ELR (cell line): ENCODE measurements around the gene GUF1.
A peak's percentile ranks its signal among the peaks of the same experiment; 100 is the strongest.
"Not testable (repeated sequence)": the region's sequence is repeated elsewhere in the genome, so short reads cannot be mapped to it uniquely, and the experiment has no call there.

Experiments
- DNase-seq: peaks from one replicate; pipeline ENCODE4 v3.0.0-alpha.2; 2015; ENCODE audit warnings: low read depth

Gene GUF1

DNA sequence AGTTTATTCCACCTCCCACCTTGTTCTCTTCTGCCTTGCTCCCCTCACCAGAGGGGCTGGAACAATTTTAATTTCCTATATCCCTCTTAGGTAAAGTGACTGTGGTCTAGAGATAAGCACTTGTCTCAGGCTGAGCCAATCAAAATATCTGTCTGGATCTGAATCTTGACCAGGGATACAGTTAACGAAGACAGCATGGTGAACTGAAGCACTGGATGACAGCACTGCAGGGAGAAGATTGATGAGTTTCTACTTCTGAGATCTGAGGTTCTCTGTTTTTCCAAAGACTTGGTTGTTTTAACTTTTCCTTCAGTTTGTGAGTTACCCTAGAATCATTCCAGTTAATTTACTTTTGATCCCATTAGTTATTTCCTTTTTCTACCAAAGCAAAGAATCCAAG is 34.9 kb downstream of the GUF1 start:
- DNase-seq = no peak

DNA sequence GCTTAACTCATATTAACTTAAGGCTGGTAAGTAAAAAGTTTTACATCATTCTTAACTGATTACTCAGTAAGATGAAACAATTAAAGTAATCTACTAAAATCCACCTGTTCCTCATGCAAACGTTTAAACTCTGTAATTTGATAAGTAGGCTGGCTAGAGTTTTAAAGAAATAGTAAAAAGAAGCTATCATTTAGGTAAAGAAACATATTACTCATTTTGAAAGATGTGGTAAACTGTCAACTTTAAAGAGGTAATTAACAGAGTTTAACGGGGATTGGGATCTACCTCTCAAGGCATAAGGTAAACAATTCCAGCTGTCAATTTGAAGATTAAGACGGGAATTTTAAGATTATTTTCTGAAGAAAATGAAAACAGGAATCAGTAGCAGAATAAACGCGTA is 38.4 kb downstream of the GUF1 start:
- DNase-seq = no peak

DNA sequence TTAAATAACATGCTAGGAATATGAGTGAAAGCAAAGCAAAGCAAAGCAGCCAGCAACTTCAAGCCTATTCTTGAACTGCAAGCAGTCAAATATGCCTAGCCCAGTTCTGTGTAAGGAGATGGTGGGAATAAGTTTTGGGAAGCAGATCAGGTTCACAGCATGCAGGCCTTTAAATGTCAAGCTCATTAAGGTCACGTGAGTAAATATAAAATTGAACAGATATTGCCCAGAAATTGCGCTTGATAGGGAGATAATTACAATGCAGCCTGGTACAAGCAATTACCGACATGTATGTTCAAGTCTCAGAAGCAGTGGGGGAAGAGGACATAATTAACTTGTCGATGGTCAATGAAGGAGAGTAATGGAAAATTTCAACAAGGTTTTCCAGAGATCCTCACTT is 42.2 kb downstream of the GUF1 start:
- DNase-seq = no peak

DNA sequence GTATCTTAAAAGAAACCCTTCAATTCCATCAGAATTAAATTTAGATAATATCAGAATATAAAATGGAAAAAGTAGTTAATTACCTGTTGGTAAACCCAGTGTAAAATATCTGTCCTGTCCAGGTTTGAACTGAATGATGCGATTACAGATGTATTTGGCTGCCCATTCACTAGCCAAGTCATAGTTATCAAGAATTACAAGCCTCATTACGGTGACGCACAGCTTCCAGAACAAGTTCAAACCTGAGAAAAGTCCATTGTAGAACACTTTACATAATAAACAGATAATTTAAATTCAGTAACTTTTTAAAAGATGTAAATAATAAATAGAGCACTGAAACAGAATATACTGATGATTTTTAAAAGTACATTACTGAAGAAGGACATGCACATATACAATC is 43.8 kb downstream of the GUF1 start:
- DNase-seq = no peak

DNA sequence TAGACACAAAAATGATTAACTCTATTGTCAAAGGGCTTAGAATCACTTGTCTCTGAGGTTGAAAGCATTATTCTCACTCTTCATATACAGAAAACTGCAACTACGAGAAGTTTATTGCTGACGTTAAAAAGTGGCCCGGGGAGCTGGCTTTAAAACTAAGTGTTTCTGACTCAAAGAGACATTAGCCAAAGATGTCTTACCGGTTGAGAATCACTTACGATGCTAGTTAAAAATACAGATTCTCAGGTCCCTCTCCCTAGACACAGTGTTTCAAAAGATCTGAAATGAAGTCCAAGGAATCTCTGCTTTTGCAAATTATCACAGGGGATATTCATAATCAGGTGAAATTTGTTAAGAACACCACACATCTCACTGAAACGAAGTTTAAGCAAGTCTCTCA is 46.9 kb downstream of the GUF1 start:
- DNase-seq = no peak

DNA sequence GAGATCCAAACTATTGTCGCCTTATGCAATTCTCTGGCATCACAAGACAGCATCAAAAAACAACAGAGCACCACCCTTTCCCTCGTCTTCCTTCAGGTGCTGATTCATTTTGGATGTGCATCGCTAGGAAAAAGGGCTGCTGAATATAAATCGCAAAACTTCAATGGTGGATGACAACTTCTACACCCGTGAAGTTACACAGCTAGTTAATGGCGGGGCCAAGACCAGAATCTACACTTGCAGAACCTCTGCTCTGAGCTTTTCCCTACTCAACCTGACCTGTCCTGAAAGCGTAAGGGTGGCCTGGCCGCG is 47.5 kb downstream of the GUF1 start:
- no peak for DNase-seq

DNA sequence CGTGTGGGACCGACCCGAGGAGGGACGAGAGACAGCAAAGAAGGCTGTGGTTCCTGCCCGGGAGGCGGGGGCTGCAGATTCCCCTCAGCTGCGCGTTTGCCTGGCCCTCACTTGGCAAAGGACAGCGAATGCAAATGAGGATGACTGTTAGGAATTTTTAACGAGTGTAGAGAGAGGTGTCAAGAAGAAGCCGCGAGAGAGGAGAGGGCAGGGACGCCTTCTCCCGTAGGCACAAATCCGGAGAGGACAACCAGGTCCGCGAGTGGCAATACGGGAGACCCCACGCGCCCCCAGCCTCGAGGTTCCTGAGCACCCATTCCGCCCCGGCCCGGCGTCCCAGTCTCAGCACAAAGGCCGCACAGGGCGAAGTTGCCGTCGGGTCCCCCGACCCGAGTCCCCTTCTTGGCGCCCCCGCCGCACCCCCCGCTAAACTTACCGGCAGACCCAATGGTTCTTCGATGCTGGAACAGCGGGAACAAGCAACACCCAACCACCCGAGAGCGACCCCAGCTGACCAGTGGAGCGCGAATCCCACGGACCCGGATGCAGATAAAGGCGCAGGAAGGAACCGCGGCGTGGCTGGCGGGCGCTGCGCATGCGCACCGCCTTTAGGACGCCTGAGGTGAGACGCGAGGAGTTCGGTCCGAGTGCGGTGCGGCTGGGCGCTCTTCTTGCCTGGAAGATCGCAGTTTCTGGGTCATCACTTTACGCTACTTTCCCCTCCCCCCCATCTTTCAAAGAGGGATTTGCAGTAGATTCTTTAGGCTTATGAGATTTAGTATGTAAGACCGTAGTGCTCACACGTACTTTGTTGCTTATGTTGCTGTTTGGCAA is 48.0 kb downstream of the GUF1 start, which contains the start of gene GNPDA2:
TSS of gene GNPDA2 (minus strand) at position 519 of the 834 bp plus-strand sequence. CDS start 4,349 bp downstream, outside the sequence.
- DNase-seq = peak; percentile 88

DNA sequence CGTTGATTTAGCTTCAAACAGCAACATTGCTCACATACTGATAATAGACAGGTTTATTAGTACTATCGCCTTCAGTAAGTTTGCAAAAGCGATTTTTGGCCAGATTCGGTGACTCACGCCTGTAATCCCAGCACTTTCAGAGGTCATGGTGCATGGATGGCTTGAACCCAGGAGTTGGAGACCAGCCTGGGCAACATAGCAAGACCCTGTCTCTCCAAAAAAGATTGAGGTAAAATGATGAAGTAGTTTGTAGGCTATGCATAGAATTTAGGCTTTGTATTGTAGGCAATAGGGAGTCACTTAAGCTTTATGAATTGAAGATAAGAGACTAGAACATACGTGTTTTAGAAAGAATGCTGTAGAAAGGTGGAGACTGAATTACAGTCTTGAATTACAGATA is 49.3 kb downstream of the GUF1 start:
- DNase-seq = no peak

DNA sequence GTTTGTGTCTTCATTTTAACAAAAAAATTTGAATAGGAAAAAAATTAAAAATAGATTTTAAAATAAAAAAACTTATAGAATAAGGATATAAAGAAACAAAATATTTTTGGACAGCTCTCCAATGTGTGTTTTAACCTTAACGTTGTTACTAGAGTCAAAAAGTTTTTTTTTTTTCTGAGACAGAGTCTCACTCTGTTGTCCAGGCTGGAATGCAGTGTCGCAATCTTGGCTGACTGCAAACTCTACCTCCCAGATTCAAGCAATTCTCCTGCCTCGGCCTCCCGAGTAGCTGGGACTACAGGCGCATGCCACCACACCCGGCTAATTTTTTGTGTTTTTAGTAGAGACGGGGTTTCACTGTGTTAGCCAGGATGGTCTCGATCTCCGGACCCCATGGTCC is 50.5 kb downstream of the GUF1 start:
- DNase-seq = not testable (repeated sequence)

DNA sequence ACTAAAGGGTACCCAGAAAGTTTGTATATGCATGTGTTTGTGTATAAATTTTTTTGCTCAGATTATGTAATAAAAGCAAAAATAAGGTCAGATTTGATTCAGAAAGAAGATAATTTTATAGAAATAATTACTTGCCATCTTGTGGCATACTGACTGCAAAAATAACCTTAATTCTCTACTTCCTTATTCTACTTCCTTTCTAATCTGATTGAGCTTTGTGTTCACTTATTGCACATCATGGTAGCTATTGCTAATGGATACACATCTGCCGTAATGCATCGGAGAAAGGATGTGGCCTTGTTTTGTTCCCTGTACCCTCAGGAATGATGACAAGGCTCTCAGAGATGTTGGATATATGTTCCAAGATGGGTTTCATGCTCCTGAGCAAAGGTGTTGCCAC is 58.7 kb downstream of the GUF1 start:
- DNase-seq = no peak

DNA sequence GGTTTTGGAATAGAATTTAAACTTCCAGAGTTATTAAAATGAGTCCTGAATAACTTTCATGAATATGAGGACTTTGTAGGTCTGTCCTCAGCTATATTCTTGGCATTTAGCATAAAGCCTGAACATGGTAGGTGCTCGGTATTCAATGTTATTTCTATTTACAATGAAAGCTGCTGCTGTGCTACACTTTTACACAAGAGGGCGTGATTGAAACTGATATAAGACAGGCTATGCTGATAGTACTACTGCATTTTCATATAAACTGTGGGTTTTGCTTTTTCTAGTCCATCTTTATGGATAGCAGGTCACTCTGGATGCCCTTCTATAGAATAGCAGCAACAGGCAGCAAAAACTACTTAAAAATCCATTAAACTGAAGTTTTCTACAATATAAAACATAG is 60.4 kb downstream of the GUF1 start:
- DNase-seq = peak; percentile 27

DNA sequence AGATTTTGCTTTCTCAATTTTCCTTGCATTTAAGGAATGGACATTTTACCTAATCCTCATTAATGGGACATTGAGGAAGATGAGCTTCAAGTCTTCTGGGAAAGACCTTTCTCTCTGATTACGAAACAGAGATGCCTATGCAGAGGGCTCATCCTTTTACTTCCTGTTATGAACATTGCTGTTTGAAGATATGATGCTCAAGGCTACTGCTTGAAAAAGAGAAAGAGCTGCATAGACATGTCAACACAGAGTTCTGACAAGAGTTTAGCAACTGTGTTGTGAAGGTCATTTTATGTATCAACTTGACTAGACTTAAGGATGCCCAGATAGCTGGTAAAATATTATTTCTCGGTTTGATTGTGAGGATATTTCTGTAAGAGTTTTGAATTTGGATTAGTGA is 62.0 kb downstream of the GUF1 start:
- peak; percentile 11 for DNase-seq
